Neural cell (in vitro differentiated cells): ENCODE data around the gene OTULIN.

Experiments
- CTCF ChIP-seq: fragments of 450-650 bp; IDR thresholded peaks from 2 replicates; pipeline ENCODE4 v1.5.1; 2014; ENCODE audit warnings: antibody characterized with exemption, mild to moderate bottlenecking, moderate library complexity; ENCODE audit not compliant: poor library complexity, severe bottlenecking
- POLR2AphosphoS5 ChIP-seq: IDR thresholded peaks from 2 replicates; pipeline ENCODE4 v1.6.1; 2012
- REST ChIP-seq: IDR thresholded peaks from 2 replicates; pipeline ENCODE4 v1.6.1; 2012; ENCODE audit warnings: borderline replicate concordance

- TF ChIP-seq POLR2AphosphoS5 (no peak), REST (no peak), CTCF (no peak)
Observed at GRCh38 chr5:14655146-14655741, 9.3 kb upstream of the OTULIN start.
